K562 (cell line): ENCODE measurements around the gene BMI1. TPM values are rescaled to one million over a fixed set of nuclear protein-coding genes. Genes with fewer than 3 reads are reported as not detected.

Experiments
- FOXJ3 ChIP-seq: sonication (generic); formaldehyde crosslinking; IDR thresholded peaks from 2 replicates; pipeline ENCODE4 v1.4.0; 2020; ENCODE audit warnings: mild to moderate bottlenecking, missing genetic modification reagents
- GATAD2A ChIP-seq: fragments of 450-650 bp; IDR thresholded peaks from 2 replicates; pipeline ENCODE4 v1.6.1; 2017
- JUNB ChIP-seq: fragments of 450-650 bp; formaldehyde crosslinking; conservative IDR thresholded peaks from 2 replicates; pipeline ENCODE4 v1.4.0; 2020; ENCODE audit warnings: mild to moderate bottlenecking
- NCOA1 ChIP-seq: fragments of 450-650 bp; IDR thresholded peaks from 2 replicates; pipeline ENCODE4 v1.6.1; 2016; ENCODE audit warnings: low read depth
- NRF1 ChIP-seq, 2 experiments: fragments of 450-650 bp; IDR thresholded peaks in 1 of 2; conservative IDR thresholded peaks in 1 of 2; 2 replicates each; pipeline ENCODE4 v1.6.1; 2014; ENCODE audit warnings: mild to moderate bottlenecking in 2 of 2
- TFAM ChIP-seq: fragments of 250-450 bp; sonication (Bioruptor Pico); conservative IDR thresholded peaks from 2 replicates; pipeline ENCODE4 v1.5.0; 2021; ENCODE audit warnings: mild to moderate bottlenecking, moderate library complexity
- ZBTB12 ChIP-seq: fragments of 250-450 bp; sonication (Bioruptor Pico); IDR thresholded peaks from 2 replicates; pipeline ENCODE4 v1.4.0; 2020
- ZNF511 ChIP-seq: sonication (generic); formaldehyde crosslinking; IDR thresholded peaks from 2 replicates; pipeline ENCODE4 v1.8.0; 2022; ENCODE audit warnings: mild to moderate bottlenecking, missing genetic modification reagents
- polyA plus RNA-seq, 8 experiments: library from polyadenylated mRNA; depleted of rRNA in 4 of 8; stranded (reverse) in 5 of 8; unstranded in 3 of 8; fragments of >200 nt; fragmentation: Nextera tagmentation in 2 of 8; fragmentation: Illumina TruSeq in 1 of 8; extraction: Ambion mirVana in 2 of 8; extraction: Trizol in 1 of 8; gene quantifications; 2 replicates each; pipeline versions ENCODE4 v1.2.1 to v1.2.3, GENCODE V29; 2011 to 2014; ENCODE audit warnings: inconsistent platforms in 1 of 8, missing spikeins in 1 of 8
- total RNA-seq, 7 experiments: library from RNA; depleted of rRNA in 6 of 7; stranded (reverse); fragments of >200 nt in 6 of 7; fragmentation: Illumina TruSeq in 2 of 7; extraction: Trizol in 2 of 7; gene quantifications; 2 replicates each; pipeline versions ENCODE4 v1.2.1 to v1.2.3, GENCODE V29; 2011 to 2021; ENCODE audit warnings: low replicate concordance in 1 of 7
- TF ChIP-seq, protein P1 (sequence below): fragments of 450-650 bp; formaldehyde crosslinking; conservative IDR thresholded peaks from 2 replicates; pipeline ENCODE4 v1.4.0; 2022; ENCODE audit warnings: mild to moderate bottlenecking, missing genetic modification characterization
- TF ChIP-seq, protein P2 (sequence below), 2 experiments: fragments of 450-650 bp; formaldehyde crosslinking in 1 of 2; IDR thresholded peaks; 2 replicates each; pipeline versions ENCODE4 v1.4.0 to v1.6.1; 2014 to 2020; ENCODE audit warnings: mild to moderate bottlenecking in 2 of 2, borderline replicate concordance in 1 of 2, low read depth in 1 of 2
- TF ChIP-seq, protein P3 (sequence below): fragments of 450-650 bp; IDR thresholded peaks from 2 replicates; pipeline ENCODE4 v1.6.1; 2016; ENCODE audit warnings: low read depth, mild to moderate bottlenecking, moderate library complexity
- TF ChIP-seq, protein P4 (sequence below): fragments of 450-650 bp; IDR thresholded peaks from 2 replicates; pipeline ENCODE4 v1.6.1; 2014; ENCODE audit warnings: low read depth, mild to moderate bottlenecking, moderate library complexity, borderline replicate concordance

The BMI1 gene
- total and polyA plus RNA-seq, 9 of the 15 experiments (the other 6 are each of a cell fraction or from before 2014, with no cell fraction given): 21.4 to 103 (median 70.8) TPM

DNA sequence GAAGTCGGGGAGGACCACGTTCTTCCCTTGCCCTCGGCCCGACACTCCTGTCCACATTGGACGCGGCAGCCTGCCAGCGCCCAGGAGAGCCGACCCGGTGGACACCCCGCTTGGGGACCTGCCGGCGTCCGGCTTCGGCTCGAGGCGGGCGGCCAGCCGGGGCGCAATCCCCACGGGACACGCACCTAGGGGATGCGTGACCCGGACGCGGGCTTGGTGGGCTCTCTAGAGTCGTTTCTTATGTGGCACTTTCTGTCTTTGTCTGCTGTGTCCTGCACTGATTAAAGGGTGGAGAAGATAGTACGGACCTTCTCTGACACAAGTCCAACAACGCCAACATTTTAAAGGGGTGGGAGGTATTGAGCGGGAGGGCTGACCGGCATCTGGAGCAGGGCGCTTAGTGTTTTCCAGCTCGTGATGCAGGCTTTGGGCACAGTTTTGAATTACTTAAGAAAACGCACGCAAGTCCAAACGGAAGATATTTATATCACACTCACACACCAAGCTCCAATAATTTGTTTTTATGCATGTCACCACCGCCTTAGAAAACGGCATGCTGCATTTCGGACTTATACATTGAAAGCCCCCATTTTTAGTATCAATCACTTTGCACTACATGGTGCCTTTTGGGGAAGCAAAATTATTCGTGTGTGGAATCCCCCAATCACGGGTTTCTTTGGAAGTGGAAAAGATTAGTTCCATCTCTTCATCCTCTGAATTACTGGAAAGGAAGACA is 20.5 kb downstream of the BMI1 start (continued):
- TF ChIP-seq FOXJ3 (CRISPR knock-in tag) (no peak), ZBTB12 (CRISPR knock-in tag) (no peak), GATAD2A (no peak), NCOA1 (no peak), JUNB (CRISPR knock-in tag) (no peak), ZNF511 (CRISPR knock-in tag) (peak; percentile 46; the same call in 1 of the 2 replicates), NRF1 (conservative IDR thresholded peaks at IDR 0.05 in 1 of 2, IDR thresholded peaks at IDR 0.05 in 1 of 2) (no peak), TFAM (no peak)
- TF ChIP-seq, protein P1, sequence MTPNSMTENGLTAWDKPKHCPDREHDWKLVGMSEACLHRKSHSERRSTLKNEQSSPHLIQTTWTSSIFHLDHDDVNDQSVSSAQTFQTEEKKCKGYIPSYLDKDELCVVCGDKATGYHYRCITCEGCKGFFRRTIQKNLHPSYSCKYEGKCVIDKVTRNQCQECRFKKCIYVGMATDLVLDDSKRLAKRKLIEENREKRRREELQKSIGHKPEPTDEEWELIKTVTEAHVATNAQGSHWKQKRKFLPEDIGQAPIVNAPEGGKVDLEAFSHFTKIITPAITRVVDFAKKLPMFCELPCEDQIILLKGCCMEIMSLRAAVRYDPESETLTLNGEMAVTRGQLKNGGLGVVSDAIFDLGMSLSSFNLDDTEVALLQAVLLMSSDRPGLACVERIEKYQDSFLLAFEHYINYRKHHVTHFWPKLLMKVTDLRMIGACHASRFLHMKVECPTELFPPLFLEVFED (CRISPR knock-in tag): no peak
- TF ChIP-seq, protein P2, sequence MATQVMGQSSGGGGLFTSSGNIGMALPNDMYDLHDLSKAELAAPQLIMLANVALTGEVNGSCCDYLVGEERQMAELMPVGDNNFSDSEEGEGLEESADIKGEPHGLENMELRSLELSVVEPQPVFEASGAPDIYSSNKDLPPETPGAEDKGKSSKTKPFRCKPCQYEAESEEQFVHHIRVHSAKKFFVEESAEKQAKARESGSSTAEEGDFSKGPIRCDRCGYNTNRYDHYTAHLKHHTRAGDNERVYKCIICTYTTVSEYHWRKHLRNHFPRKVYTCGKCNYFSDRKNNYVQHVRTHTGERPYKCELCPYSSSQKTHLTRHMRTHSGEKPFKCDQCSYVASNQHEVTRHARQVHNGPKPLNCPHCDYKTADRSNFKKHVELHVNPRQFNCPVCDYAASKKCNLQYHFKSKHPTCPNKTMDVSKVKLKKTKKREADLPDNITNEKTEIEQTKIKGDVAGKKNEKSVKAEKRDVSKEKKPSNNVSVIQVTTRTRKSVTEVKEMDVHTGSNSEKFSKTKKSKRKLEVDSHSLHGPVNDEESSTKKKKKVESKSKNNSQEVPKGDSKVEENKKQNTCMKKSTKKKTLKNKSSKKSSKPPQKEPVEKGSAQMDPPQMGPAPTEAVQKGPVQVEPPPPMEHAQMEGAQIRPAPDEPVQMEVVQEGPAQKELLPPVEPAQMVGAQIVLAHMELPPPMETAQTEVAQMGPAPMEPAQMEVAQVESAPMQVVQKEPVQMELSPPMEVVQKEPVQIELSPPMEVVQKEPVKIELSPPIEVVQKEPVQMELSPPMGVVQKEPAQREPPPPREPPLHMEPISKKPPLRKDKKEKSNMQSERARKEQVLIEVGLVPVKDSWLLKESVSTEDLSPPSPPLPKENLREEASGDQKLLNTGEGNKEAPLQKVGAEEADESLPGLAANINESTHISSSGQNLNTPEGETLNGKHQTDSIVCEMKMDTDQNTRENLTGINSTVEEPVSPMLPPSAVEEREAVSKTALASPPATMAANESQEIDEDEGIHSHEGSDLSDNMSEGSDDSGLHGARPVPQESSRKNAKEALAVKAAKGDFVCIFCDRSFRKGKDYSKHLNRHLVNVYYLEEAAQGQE (IDR thresholded peaks at IDR 0.05; ENCODE audit: borderline replicate concordance): no peak
- TF ChIP-seq, protein P2 (CRISPR knock-in tag; IDR thresholded peaks at IDR 0.05; ENCODE audit: low read depth): no peak
- TF ChIP-seq, protein P3, sequence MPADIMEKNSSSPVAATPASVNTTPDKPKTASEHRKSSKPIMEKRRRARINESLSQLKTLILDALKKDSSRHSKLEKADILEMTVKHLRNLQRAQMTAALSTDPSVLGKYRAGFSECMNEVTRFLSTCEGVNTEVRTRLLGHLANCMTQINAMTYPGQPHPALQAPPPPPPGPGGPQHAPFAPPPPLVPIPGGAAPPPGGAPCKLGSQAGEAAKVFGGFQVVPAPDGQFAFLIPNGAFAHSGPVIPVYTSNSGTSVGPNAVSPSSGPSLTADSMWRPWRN: no peak
- TF ChIP-seq, protein P4, sequence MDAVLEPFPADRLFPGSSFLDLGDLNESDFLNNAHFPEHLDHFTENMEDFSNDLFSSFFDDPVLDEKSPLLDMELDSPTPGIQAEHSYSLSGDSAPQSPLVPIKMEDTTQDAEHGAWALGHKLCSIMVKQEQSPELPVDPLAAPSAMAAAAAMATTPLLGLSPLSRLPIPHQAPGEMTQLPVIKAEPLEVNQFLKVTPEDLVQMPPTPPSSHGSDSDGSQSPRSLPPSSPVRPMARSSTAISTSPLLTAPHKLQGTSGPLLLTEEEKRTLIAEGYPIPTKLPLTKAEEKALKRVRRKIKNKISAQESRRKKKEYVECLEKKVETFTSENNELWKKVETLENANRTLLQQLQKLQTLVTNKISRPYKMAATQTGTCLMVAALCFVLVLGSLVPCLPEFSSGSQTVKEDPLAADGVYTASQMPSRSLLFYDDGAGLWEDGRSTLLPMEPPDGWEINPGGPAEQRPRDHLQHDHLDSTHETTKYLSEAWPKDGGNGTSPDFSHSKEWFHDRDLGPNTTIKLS: no peak
